Measurements from ENCODE around the gene DCDC2B. TPM values are rescaled to one million over a fixed set of nuclear protein-coding genes. Genes with fewer than 3 reads are reported as not detected.

The DCDC2B gene
- total RNA-seq, 1 experiment from 2014 or later, result not detected

GRCh38 chr1:32195972-32196823 is 12.7 kb upstream of the DCDC2B start:
- Histone ChIP-seq H2BK5ac (ENCODE audit: insufficient read length, low read length) (no peak overlapping the region), H3K79me2 (ENCODE audit: insufficient read depth, low read length) (no peaks in the 10 kb centered on the region), H3K27me3 (ENCODE audit: insufficient read depth, low read length) (no peaks in the 10 kb centered on the region), H3K23me2 (ENCODE audit: insufficient read length, low read depth, low read length, poor library complexity, severe bottlenecking) (peaks cover 3% of the 10 kb centered on the region), H3K79me1 (ENCODE audit: insufficient read depth, low read depth, low read length, poor library complexity, severe bottlenecking) (no peaks in the 10 kb centered on the region), H3K27ac (ENCODE audit: insufficient read length, low read depth, low read length) (no peak overlapping the region), H3K18ac (ENCODE audit: insufficient read length, low read depth, low read length) (no peak overlapping the region), H2BK12ac (ENCODE audit: insufficient read length, low read depth, low read length) (no peak overlapping the region), H3K9me3 (ENCODE audit: control insufficient read depth, low read depth, low read length) (no peaks in the 10 kb centered on the region), H3K56ac (ENCODE audit: insufficient read length, low read depth, low read length) (no peak overlapping the region), H3K23ac (ENCODE audit: insufficient read length, low read depth, low read length) (no peak overlapping the region), H3K14ac (ENCODE audit: insufficient read depth, low read length) (no peak overlapping the region), H3K4ac (ENCODE audit: low read depth, low read length) (no peak overlapping the region), H2BK120ac (ENCODE audit: low read depth, low read length, poor library complexity, severe bottlenecking) (no peak overlapping the region), H4K5ac (ENCODE audit: insufficient read length, low read depth, low read length) (no peak overlapping the region), H4K20me1 (ENCODE audit: control insufficient read depth, insufficient read depth, insufficient read length) (no peaks in the 10 kb centered on the region), H3K4me2 (ENCODE audit: insufficient read depth, insufficient read length, low read length) (no peak overlapping the region), H2AFZ (ENCODE audit: low read length) (no peak overlapping the region), H2BK20ac (ENCODE audit: low read depth, low read length, poor library complexity, severe bottlenecking) (no peak overlapping the region), H3T11ph (ENCODE audit: low read length) (no peak overlapping the region), H3K4me1 (ENCODE audit: insufficient read depth, low read length) (no peaks in the 10 kb centered on the region; the same call in 1 of the 2 replicates), H2BK15ac (ENCODE audit: low read depth, low read length) (no peak overlapping the region), H4K8ac (replicated peaks; ENCODE audit: insufficient read length, low read depth, low read length) (no peak overlapping the region), H2AK5ac (ENCODE audit: insufficient read length, low read length) (no peak overlapping the region), H3K9ac (ENCODE audit: extremely low read depth, insufficient read length, low read length) (no peak overlapping the region), H4K91ac (ENCODE audit: insufficient read length, low read depth, low read length) (no peak overlapping the region)
- DNase-seq, result no peak
- no peak overlapping the region; a peak in 1 of 5 replicates for H3K4me3 Mint-ChIP-seq
- peaks cover 46 to 72% (median 67%) of the 10 kb centered on the region in 3 experiments; a peak in 6 of 7 replicates for H3K36me3 Mint-ChIP-seq (ENCODE audit: insufficient read depth in 1 of 3, low read depth in 3 of 3)
- H3K9me3 Mint-ChIP-seq, result no peaks in the 10 kb centered on the region
- peaks cover 23 to 26% of the 10 kb centered on the region in 2 experiments for H3K4me1 Mint-ChIP-seq
- H3K27me3 Mint-ChIP-seq (ENCODE audit: low read depth), result no peaks in the 10 kb centered on the region
- TF ChIP-seq CTCF (conservative IDR thresholded peaks at IDR 0.05), result no peak
- H3K27ac Mint-ChIP-seq, result no peak overlapping the region
